Dermis microvascular lymphatic vessel endothelial cell (primary cell): Measurements from ENCODE around the gene DNM3. TPM values are rescaled to one million over a fixed set of nuclear protein-coding genes. Genes with fewer than 3 reads are reported as not detected.
"Not testable (repeated sequence)": the region's sequence is repeated elsewhere in the genome, so short reads cannot be mapped to it uniquely, and the experiment has no call there.

Source experiments
- DNase-seq, 2 donors: peaks; one replicate each; pipeline versions ENCODE4 v3.0.0 to v3.0.0-alpha.2; 2010; ENCODE audit warnings: low read depth in 2 of 2
- total RNA-seq: library from RNA; depleted of rRNA; stranded (reverse); fragments of >200 nt; gene quantifications from 2 replicates; pipeline ENCODE4 v1.2.1, GENCODE V29; 2014

Gene DNM3
- total RNA-seq, 1 donor from 2014 or later = 0.51 TPM

DNA sequence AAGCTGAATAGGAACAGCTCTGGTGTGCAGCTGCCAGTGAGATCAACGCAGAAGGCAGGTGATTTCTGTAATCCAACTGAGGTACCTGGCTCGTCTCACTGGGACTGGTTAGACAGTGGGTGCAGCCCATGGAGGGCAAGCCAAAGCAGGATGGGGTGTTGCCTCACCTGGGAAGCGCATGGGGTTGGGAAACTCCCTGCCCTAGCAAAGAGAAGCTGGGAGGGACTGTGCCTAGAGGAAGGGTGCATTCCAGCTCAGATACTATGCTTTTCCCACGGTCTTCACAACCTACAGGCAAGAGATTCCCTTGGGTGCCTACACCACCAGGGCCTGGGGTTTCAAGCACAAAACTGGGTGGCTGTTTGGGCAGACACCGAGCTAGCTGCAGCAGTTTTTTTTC is 183.2 kb downstream of the DNM3 start:
- no peak for DNase-seq

DNA sequence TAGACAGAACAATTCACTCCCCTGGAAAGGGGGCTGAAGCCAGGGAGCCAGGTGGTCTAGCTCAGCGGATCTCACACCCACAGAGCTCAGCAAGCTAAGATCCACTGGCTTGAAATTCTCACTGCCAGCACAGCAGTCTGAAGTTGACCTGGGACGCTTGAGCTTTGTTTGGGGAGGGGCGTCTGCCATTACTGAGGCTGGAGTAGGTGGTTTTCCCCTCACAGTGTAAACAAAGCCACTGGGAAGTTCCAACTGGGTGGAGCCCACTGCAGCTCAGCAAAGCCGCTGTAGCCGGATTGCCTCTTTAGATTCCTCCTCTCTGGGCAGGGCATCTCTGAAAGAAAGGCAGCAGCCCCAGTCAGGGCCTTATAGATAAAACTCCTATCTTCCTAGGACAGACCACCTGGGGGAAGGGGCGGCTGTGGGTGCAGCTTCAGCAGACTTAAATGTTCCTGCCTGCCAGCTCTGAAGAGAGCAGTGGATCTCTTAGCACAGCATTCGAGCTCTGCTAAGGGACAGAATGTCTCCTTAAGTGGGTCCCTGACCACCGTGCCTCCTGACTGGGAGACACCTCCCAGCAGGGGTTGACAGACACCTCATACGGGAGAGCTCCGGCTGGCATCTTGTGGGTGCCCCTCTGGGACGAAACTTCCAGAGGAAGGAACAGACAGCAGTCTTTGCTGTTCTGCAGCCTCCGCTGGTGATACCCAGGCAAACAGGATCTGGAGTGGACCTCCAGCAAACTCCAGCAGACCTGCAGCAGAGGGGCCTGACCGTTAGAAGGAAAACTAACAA is 183.8 kb downstream of the DNM3 start:
- DNase-seq = peak in 1 of 2 donors; percentile 7

DNA sequence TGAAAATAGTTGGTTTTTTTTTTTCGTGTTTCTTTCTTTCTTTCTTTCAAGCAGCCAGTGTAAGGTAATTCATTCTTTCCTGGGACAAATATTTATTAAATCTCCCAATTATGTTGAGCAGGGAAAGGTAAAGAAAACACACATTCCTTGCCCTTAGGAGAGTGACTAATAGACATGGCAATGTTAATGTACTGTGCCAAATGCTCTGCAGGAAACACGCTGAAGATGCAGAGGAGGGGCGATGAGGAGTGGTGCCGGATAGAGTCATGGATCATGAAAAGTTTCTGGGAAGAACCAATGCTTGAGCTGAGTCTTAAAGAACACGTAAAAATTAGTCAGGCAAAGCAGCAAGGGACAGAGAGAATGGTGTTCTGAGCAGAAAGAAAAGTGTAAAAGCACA is 199.2 kb downstream of the DNM3 start:
- DNase-seq = peak in 1 of 2 donors; percentile 73

- DNase-seq = no peak
Observed at GRCh38 chr1:172041102-172041501, 199.8 kb downstream of the DNM3 start.

- DNase-seq = peak; percentile 12 to 35
Observed at GRCh38 chr1:172041742-172042141, 200.4 kb downstream of the DNM3 start.

DNA sequence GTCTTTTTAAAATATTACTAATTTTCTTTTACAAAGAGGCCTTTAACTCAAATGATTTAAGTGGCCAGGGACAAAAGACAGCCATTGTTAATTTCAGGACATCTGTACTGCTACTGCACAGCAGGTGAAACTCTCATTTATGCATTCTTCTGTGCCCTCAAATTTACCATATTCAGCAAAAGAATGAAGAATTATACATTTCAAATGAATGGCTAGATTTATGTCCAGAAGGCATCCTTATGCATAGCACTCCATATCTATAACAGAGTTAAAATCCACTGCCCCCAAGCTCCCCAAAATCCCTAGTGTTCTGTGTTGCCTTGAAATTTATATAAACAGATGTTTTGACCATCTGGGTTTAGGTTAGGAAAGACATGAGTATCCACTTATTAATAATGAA is 202.6 kb downstream of the DNM3 start:
- DNase-seq = no peak

DNA sequence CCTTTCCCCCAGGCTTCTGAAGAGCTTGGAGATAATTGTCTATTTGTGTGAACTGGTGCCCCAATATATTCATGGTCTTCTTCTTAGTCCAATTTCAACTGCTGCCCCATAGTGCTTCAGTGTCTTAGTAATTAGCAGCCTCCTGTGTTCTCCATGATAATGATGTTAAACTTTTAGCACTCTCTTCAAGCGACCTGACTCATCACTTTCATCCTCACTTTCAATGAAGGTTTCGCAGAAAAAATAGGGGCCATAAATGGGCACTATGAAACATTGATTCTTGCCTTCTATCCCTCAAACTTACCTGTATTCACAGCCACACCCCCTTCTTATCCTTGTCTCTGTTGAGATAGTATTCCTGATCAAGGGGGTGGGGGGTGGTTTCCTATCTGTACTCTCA is 210.6 kb downstream of the DNM3 start:
- no peak for DNase-seq

- no peak for DNase-seq
Observed at GRCh38 chr1:172054172-172054571, 212.9 kb downstream of the DNM3 start.

DNA sequence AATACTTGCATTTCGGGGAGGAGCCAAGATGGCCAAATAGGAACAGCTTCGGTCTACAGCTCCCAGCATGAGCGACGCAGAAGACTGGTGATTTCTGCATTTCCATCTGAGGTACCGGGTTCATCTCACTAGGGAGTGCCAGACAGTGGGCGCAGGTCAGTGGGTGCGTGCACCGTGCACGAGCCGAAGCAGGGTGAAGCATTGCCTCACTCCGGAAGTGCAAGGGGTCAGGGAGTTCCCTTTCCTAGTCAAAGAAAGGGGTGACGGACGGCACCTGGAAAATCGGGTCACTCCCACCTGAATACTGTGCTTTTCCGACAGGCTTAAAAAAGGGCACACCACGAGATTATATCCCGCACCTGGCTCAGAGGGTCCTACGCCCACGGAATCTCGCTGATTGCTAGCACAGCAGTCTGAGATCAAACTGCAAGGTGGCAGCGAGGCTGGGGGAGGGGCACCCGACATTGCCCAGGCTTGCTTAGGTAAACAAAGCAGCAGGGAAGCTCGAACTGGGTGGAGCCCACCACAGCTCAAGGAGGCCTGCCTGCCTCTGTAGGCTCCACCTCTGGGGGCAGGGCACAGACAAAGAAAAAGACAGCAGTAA is 214.6 kb downstream of the DNM3 start:
- DNase-seq = not testable (repeated sequence)

- no peak for DNase-seq
Observed at GRCh38 chr1:172068334-172068733, 227.0 kb downstream of the DNM3 start.

DNA sequence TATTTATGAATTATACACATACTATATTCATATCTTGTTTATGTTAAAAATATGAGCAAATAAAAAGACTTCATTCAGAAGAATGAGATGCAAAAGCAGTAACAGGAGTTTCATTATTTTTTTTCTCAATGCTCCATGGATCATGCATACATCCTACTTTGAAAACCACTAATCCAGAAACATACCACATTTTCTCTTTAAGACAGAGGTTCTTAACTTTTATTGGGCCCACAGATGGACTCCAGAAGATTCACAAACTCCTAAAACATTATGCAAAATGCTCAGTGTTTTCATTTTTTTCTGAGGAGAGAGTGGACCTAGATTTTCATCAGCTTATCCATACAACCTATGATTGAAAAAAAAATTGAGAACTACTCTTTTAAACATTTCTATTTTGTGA is 227.8 kb downstream of the DNM3 start:
- no peak for DNase-seq

GRCh38 chr1:172069534-172069933 is 228.2 kb downstream of the DNM3 start:
- no peak for DNase-seq

GRCh38 chr1:172070055-172070454 is 228.8 kb downstream of the DNM3 start:
- DNase-seq = no peak

GRCh38 chr1:172071746-172072145 is 230.4 kb downstream of the DNM3 start:
- DNase-seq = no peak

- not testable (repeated sequence) for DNase-seq
Observed at GRCh38 chr1:172079859-172080258, 238.6 kb downstream of the DNM3 start.

DNA sequence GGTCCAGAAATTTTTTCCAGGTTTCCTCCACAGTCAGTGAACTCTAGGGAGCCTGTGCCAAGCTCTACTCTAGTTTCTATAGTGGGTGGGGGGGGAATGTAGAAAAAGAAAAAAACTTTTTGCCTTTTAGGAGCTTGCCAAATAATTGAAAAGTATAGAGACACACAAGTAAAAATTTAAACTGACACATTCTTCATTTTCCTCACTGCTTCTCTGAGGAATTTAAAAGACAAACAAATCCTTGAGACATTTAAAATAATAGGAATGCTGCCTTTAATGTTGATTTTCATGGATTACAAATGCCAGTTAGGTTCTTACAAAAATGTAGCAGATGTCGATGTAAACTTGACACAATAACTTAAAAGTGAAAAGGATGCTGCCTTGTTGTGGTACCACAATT is 241.9 kb downstream of the DNM3 start:
- DNase-seq = no peak

DNA sequence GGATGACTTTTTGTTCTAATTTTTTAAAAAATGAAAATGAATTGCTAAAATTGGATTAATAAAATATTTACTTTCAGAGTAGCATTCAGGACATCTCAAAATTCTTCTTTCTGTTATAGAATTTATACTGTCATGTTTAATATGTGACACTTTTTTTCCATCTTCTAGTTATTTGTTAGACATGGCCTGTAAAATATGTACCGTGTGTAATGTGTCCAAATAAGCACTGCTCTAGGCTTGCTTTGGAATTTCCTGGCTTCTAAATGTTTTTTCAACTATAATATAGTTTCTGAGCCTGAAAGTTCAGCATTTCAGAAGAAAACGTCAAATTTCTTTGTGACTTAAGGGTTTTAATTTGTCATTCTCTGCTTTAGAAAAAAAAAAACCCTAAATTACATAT is 243.6 kb downstream of the DNM3 start:
- no peak for DNase-seq

DNA sequence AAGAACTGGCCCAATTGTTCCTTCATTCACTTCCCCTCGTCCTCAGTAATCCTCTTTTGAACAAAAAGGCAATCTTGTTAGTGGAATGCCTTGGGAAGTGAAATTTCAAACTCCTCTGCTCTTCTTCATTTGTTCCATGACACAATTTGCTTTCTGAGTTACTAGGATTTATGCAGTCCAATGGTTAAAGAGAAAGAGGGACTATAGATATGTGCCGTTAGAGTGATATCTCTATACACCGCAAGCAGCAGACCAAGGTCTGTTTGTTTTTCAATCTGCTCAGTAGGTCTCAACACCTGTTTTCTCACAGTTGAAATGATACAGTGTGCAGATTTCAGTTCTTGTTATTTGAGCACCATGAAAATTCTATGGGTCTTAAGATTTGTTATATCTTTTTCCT is 244.0 kb downstream of the DNM3 start:
- DNase-seq = no peak

DNA sequence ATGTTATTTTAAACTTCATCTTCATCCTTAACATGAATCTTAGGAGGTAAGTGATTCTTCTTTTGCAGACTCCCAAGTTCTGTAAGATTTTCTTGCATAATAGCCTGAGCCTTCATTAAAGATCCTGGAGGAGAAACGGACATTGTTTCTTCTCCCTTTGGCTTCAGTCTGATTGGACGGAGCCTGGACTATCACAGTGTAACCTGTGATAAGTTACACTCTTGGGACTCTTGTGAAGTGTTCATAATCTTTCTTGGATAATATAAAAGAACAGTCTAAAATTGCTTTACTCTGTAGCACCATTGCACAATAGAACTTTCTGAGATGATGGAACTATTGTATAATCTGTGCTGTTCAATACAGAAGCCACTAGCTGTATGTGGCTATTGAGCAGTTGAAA is 244.8 kb downstream of the DNM3 start:
- DNase-seq = no peak

- no peak for DNase-seq
Observed at GRCh38 chr1:172088256-172088655, 247.0 kb downstream of the DNM3 start.

- peak; percentile 18 to 64 for DNase-seq
Observed at GRCh38 chr1:172089768-172090510, 248.6 kb downstream of the DNM3 start.

DNA sequence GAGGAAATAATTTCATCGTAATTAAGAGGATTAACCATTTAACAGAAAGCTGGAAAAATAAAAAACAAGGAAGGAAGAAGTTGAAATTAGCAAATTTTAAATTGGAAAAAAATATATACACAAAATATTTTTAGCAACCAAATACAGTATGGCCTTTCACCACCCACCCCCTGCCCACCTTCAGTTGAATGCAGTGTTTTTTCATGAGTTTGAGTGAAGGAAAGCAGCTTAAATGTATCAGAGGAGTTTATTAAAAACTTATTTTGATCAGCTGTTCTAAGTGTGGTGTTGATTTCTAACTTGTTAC is 249.2 kb downstream of the DNM3 start:
- DNase-seq = no peak

GRCh38 chr1:172095846-172096245 is 254.5 kb downstream of the DNM3 start:
- no peak for DNase-seq
